ENCODE measurements around the gene ELMOD1. TPM values are rescaled to one million over a fixed set of nuclear protein-coding genes. Genes with fewer than 3 reads are reported as not detected.

ELMOD1 gene
- polyA plus RNA-seq, 12 donors: 3.7 to 9.3 (median 4.5) TPM; not detected in 1

Other genes with a start within 250 kb of the ELMOD1 start
- 10 to 100 TPM in 9 of 12 donors, 1 to 10 TPM in 2, not detected in 1; 8.9 to 12.9 (median 11.6) TPM for gene CWF19L2, start 133.3 kb upstream of the ELMOD1 start, polyA plus RNA-seq (ENCODE audit: insufficient read length in 12 of 12)
- 10 to 100 TPM in 3 of 12 donors, 1 to 10 TPM in 8, not detected in 1; 7.3 to 11.9 (median 9.3) TPM for gene ALKBH8, start 25.4 kb upstream of the ELMOD1 start, polyA plus RNA-seq (ENCODE audit: insufficient read length in 12 of 12)
- 1,000 to 10,000 TPM in 10 of 12 donors, 100 to 1,000 TPM in 1, not detected in 1; 801 to 3,016 (median 2,101) TPM for gene SLN, start 120.9 kb downstream of the ELMOD1 start, polyA plus RNA-seq (ENCODE audit: insufficient read length in 12 of 12)